Panc1 (cell line): ENCODE data around the gene PANX2. TPM values are rescaled to one million over a fixed set of nuclear protein-coding genes. Genes with fewer than 3 reads are reported as not detected.
"Not testable (repeated sequence)": the region's sequence is repeated elsewhere in the genome, so short reads cannot be mapped to it uniquely, and the experiment has no call there.

Experiments
- ATAC-seq: fragments of 200-7000 bp; cut with Tn5 transposase; 2 replicates; pipeline ENCODE4 v1.9.1; 2020; ENCODE audit warnings: mild to moderate bottlenecking, moderate library complexity
- BruUV-seq: library from RNA; stranded (reverse); fragments of 400-500 nt; replicated peaks from 2 replicates; lab custom pipeline; 2021; lab: Mats Ljungman, UMichigan
- CTCF ChIA-PET: fragments of 300-600 bp; sonication (Branson Sonifier 250); formaldehyde crosslinking; loops from one replicate; lab custom pipeline; 2022; ENCODE audit warnings: antibody characterized with exemption; lab: Charles Lee
- POLR2A ChIA-PET: fragments of 300-600 bp; sonication (Branson Sonifier 250); formaldehyde crosslinking; loops from one replicate; lab custom pipeline; 2022; ENCODE audit warnings: antibody characterized with exemption; lab: Charles Lee
- DNase-seq: peaks from one replicate; pipeline ENCODE4 v3.0.0-alpha.2; 2010; ENCODE audit warnings: low read depth, low spot score
- H3K27ac ChIP-seq: 2 replicates; pipeline ENCODE4 v1.5.1; 2011; ENCODE audit warnings: mild to moderate bottlenecking, low read length, inconsistent platforms
- H3K27me3 ChIP-seq: fragments of 200-500 bp; sonication (Bioruptor generic); 2 replicates; pipeline ENCODE4 v1.6.0; 2014; ENCODE audit warnings: low read length, inconsistent platforms; ENCODE audit not compliant: control insufficient read depth, insufficient read depth
- H3K36me3 ChIP-seq: fragments of 200-500 bp; sonication (Bioruptor generic); 2 replicates; pipeline ENCODE4 v1.5.1; 2014; ENCODE audit warnings: inconsistent platforms, mild to moderate bottlenecking, low read length, moderate library complexity; ENCODE audit not compliant: control insufficient read depth, insufficient read depth
- H3K4me1 ChIP-seq: 2 replicates; pipeline ENCODE4 v1.5.1; 2011; ENCODE audit warnings: inconsistent platforms, mild to moderate bottlenecking, low read length, moderate library complexity; ENCODE audit not compliant: control insufficient read depth, insufficient read depth
- H3K4me3 ChIP-seq, 2 experiments: 2 replicates each; pipeline ENCODE4 v1.5.1; 2011 to 2012; ENCODE audit warnings: low read depth in 2 of 2, low read length in 2 of 2, mild to moderate bottlenecking in 2 of 2, inconsistent platforms in 1 of 2, moderate library complexity in 1 of 2
- H3K9me3 ChIP-seq: fragments of 200-500 bp; sonication (Bioruptor generic); 2 replicates; pipeline ENCODE4 v1.5.1; 2014; ENCODE audit warnings: low read depth, mild to moderate bottlenecking, inconsistent platforms, low read length, moderate library complexity; ENCODE audit not compliant: control insufficient read depth, insufficient read depth
- CTCF ChIP-seq: fragments of 450-650 bp; IDR thresholded peaks from 2 replicates; pipeline ENCODE4 v1.5.1; 2017; ENCODE audit warnings: mild to moderate bottlenecking
- POLR2AphosphoS5 ChIP-seq: IDR thresholded peaks from 2 replicates; pipeline ENCODE4 v1.6.1; 2012; ENCODE audit warnings: mild to moderate bottlenecking, low read depth, low read length, moderate library complexity
- REST ChIP-seq, 2 experiments: IDR thresholded peaks; 2 replicates each; pipeline ENCODE4 v1.6.1; 2011 to 2012; ENCODE audit warnings: low read depth in 2 of 2, control low read depth in 1 of 2, low read length in 1 of 2, mild to moderate bottlenecking in 1 of 2, moderate library complexity in 1 of 2; ENCODE audit not compliant: insufficient read depth in 1 of 2
- SIN3A ChIP-seq: IDR thresholded peaks from 2 replicates; pipeline ENCODE4 v1.6.1; 2012; ENCODE audit warnings: low read depth, mild to moderate bottlenecking, low read length, moderate library complexity, borderline replicate concordance; ENCODE audit not compliant: insufficient read depth
- TCF7L2 ChIP-seq: IDR thresholded peaks from 2 replicates; pipeline ENCODE4 v1.6.1; 2011; ENCODE audit warnings: mild to moderate bottlenecking, low read depth, low read length, inconsistent platforms
- in situ Hi-C: cut with HindIII; loops from 2 replicates; pipeline ENCODE4 v1.10.0; 2016; ENCODE audit warnings: low sequenced_read_pairs, low pct_unique_long_range_greater_than_20kb
- intact Hi-C: fragments of 100-400 bp; cut with micrococcal nuclease; formaldehyde crosslinking; loops from one replicate; pipeline ENCODE4 v1.10.0; 2022; ENCODE audit not compliant: unreplicated experiment
- total RNA-seq: library from RNA; stranded (reverse); gene quantifications from one replicate; pipeline ENCODE4 v1.2.1, GENCODE V29; 2021; ENCODE audit not compliant: unreplicated experiment

PANX2 gene
- total RNA-seq, 1 experiment from 2014 or later: 0.77 TPM

DNA sequence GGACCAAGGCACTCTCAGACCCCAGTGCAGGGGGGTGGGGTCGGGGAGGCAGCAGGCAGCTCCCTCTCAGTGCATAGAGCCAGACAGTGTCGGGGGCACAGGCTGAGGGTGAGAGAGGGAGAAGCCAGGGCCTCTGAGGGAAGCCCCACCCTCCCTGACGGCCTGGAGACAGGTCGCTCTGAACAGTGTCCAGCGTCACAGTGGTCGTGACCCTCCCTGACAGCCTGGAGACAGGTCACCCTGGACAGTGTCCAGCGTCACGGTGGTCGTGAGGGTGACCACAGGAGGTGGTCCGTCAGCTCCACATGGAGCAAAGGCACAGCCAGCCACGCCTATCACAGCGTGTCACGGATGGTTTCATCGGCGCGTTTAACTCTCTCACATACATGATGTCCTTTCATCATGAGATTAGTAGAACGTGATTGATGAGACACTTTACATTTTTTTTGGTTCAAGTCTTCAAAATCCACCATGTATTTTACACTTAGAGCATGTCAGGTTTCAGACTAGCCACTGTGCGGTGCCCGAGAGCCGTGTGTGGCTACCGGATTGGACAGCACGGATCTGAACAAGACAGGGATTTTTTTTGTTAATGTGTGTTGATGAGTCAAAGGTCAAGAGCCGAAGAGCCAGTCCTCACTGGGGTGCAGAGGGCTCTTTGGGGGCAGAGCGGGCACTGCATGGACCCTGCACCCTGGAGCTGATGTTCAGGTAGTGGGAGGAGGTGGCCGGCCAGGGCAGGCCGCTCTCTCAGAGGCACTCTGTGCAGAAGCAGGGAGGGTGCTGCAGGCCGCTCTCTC lies 23.9 kb upstream of the PANX2 start:
- peak; percentile 75 for ATAC-seq
- Histone ChIP-seq H3K27ac (no peak overlapping the region), H3K27me3 (no peaks in the 10 kb centered on the region), H3K4me1 (peaks cover 3% of the 10 kb centered on the region; the same call in 1 of the 2 replicates), H3K4me3 (no peak overlapping the region), H3K36me3 (no peaks in the 10 kb centered on the region), H3K9me3 (no peaks in the 10 kb centered on the region)
- intact Hi-C loops: loop anchor here (5.0 kb wide), 1 partner anchor 46 kb away; no protein-coding TSS in a partner anchor
- ChIA-PET POLR2A (no interaction called here), CTCF (interaction anchor here (0.6 to 0.7 kb wide), 2 partner anchors 75 to 186 kb away, joined by 3 read pairs; no protein-coding TSS in a partner anchor)
- DNase-seq: no peak
- no TSS peak for BruUV-seq
- no peak for TF ChIP-seq REST (IDR thresholded peaks at IDR 0.05; ENCODE audit: insufficient read depth in 1 of 2, low read depth in 2 of 2, low read length in 1 of 2)
- peak; percentile 92 for TF ChIP-seq CTCF
- in situ Hi-C loops: no loop called here

- not testable (repeated sequence) for BruUV-seq, H3K4me3 ChIP-seq
Measured at GRCh38 chr22:50147258-50148165, 23.0 kb upstream of the PANX2 start.

DNA sequence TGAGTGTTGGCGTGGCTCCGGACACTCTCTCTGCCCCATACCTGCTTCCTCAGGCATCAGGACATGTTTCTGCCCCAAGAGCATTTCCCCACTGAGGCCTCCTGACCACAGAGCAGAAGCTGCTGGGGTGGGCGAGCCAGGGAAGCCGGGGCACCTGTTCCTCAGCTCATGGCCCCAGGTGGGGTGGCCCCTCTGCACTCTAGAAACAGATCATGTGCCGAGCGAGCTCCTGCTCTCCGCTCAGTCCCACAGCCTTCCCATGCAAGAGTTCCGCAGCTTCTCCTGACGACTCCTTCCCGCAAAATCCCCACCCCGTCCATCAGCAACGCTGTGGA lies 22.4 kb upstream of the PANX2 start:
- no TSS peak for BruUV-seq
- H3K27me3 ChIP-seq: no peaks in the 10 kb centered on the region
- DNase-seq (no peak), ATAC-seq (no peak)
- H3K4me3 ChIP-seq: no peak overlapping the region
- H3K4me1 ChIP-seq: no peaks in the 10 kb centered on the region
- in situ Hi-C loops (no loop called here), intact Hi-C loops (loop anchor here (5.0 kb wide), 1 partner anchor 44 kb away; no protein-coding TSS in a partner anchor)
- TF ChIP-seq TCF7L2 (no peak), POLR2AphosphoS5 (no peak), CTCF (no peak), REST (IDR thresholded peaks at IDR 0.05; ENCODE audit: insufficient read depth in 1 of 2, low read depth in 2 of 2, low read length in 1 of 2) (no peak), SIN3A (no peak)
- no peak overlapping the region for H3K27ac ChIP-seq
- POLR2A ChIA-PET: no interaction called here
- no peaks in the 10 kb centered on the region for H3K9me3 ChIP-seq
- H3K36me3 ChIP-seq: no peaks in the 10 kb centered on the region
- CTCF ChIA-PET: interaction anchor here (1.1 kb wide), 1 partner anchor 42 kb away, joined by 4 read pairs; no protein-coding TSS in a partner anchor

More at GRCh38 chr22:50147258-50148165, 23.0 kb upstream of the PANX2 start:
- in situ Hi-C loops, POLR2A ChIA-PET, H3K27ac ChIP-seq, ATAC-seq, H3K9me3 ChIP-seq, DNase-seq, H3K4me1 ChIP-seq, H3K36me3 ChIP-seq, H3K27me3 ChIP-seq: not testable (repeated sequence)
- intact Hi-C loops: loop anchor here (5.0 kb wide), 1 partner anchor 45 kb away; no protein-coding TSS in a partner anchor
- CTCF ChIA-PET: interaction anchor here (1.1 kb wide), 1 partner anchor 43 kb away, joined by 4 read pairs; no protein-coding TSS in a partner anchor
